Stimulated activated CD4-positive, alpha-beta T cell treated with anti-CD3 and anti-CD28 coated beads, Interleukin-4, amount 100 ng/mL, for 1 hour (primary cell): Measurements from ENCODE around the gene SLC39A13.
A peak's percentile ranks its signal among the peaks of the same experiment; 100 is the strongest.

Experiments
- DNase-seq: peaks from one replicate; pipeline ENCODE4 v3.0.0-alpha.2; 2020

Gene SLC39A13

DNA sequence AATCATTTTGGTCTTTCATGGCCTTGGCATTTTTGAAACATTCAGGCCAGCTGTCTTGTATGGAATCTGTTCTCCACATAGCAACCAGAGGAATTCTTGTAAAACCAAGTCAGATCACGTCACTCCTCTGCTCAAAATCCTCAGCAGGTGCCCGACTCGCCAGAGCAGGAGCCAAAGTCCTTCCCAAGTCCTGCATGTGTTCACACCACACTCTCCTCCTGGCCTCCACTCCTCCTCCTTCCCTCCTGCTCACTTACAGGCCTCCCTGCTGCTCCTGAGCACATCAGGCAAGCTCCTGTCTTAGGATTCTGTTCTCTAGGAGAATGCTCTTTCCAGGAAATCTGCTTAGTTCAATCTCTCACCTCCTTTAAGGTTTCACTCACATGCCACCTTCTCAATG is 24.8 kb downstream of the SLC39A13 start:
- no peak for DNase-seq

- DNase-seq = no peak
Observed at GRCh38 chr11:47434011-47434786, 25.8 kb downstream of the SLC39A13 start.

- no peak for DNase-seq
Observed at GRCh38 chr11:47435687-47436086, 27.3 kb downstream of the SLC39A13 start.

GRCh38 chr11:47436726-47437125 is 28.3 kb downstream of the SLC39A13 start:
- DNase-seq = no peak

GRCh38 chr11:47437218-47437745 is 28.9 kb downstream of the SLC39A13 start:
- no peak for DNase-seq

DNA sequence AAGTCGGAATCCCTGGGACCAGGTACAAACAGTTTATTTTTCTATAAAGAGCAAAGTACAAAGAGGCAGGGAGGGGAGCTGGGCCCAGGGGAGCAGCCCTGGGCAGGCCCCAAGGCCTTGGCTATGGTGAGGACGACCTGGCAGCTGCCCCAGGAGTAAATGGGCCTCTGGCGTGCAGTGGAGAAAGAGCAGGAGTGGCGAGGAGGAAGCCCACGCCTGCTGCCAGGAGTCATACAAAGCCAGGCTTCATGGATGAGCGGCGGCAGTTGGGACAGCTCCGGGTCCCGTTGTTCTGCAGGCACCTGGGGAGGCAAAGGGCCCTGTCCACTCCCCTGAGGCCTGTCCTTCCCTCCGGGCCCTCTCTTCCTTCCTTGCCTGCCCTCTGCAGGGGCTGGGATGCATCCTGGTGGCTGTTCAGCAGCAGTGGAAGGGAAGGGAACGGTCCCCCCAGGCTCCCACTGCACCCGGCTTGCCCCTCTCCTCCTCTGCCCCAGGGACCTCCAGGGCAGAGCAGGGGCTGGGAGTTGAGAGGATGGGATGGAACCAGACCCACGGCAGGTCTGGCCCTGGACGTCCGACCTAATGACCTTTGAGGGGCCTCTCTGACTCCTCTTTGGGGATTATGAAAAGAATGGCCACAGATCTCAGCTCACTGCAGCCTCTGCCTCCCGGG is 29.5 kb downstream of the SLC39A13 start:
- no peak for DNase-seq

GRCh38 chr11:47438721-47439120 is 30.3 kb downstream of the SLC39A13 start:
- no peak for DNase-seq

- no peak for DNase-seq
Observed at GRCh38 chr11:47440054-47440476, 31.7 kb downstream of the SLC39A13 start.

DNA sequence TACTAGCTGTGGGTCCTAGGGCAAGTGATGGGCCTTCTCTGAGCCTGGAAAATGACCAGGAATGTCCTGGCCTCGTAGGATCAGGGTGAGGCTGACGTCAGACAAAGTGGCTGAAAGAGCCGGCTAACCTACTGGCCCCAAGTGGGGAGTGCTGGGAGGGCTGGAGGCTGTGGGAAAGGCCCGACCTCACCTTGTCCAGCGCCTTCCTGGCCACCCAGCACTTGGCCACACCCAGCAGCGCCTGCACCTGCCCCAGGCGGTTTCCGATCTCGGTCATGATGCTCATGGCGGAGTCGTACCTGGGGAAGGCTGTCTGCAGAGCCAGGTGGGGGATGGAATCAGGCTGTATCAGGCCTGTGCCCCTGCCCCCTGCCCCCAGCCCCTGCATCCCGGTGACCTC is 33.0 kb downstream of the SLC39A13 start:
- DNase-seq = no peak

DNA sequence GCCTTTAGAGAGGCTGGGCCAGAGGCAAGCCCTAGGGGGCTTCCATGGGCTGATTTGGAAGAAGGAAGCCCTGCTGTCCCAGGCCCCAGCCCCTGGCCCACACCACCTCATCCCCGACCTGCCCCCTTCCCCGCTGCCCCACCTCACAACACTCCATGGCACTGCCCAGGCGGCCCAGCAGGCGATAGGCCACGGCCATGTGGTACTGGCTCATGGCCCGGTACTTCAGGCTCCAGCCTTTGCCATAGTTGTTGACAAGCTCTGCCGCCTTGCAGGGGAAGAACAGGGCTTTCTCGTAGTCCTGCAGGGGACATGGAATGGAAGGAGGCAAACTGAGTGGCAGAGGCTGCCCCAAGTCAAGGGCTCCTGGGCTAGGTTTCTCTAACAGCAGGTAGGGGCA is 34.1 kb downstream of the SLC39A13 start:
- no peak for DNase-seq

DNA sequence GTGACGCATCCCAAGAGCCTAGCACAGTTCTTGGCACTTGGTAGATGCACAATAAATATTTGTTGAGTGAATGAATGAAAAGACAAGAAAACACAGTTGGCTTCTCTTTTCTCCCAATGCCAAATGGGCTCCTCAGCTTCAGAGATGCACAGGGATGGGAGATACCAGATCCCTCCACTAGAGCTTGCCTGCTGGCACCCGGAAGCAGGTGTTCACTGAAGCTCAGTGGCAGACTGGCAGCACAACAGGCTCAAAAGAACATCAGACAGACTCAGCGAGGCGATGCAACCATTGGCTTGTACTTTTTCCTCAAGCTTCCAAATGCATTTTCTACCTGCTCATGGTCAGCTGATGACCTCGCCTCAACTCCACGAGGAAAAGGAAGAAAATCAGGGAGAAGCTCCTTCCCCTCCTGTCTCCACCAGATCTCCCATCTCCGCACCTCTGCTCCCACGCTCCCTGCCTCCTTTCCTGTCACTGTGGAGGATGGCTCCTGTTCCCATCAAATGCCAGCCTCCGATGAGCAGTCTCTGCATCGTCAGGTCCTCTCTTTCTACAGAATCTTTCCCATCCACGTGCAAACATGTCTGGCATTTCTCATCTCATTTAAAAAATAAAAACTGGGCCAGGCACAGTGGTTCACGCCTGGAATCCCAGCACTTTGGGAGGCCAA is 34.8 kb downstream of the SLC39A13 start:
- no peak for DNase-seq

- no peak for DNase-seq
Observed at GRCh38 chr11:47443817-47444216, 35.4 kb downstream of the SLC39A13 start.

GRCh38 chr11:47445840-47446239 is 37.5 kb downstream of the SLC39A13 start:
- no peak for DNase-seq

- DNase-seq = no peak
Observed at GRCh38 chr11:47446833-47447232, 38.4 kb downstream of the SLC39A13 start.

DNA sequence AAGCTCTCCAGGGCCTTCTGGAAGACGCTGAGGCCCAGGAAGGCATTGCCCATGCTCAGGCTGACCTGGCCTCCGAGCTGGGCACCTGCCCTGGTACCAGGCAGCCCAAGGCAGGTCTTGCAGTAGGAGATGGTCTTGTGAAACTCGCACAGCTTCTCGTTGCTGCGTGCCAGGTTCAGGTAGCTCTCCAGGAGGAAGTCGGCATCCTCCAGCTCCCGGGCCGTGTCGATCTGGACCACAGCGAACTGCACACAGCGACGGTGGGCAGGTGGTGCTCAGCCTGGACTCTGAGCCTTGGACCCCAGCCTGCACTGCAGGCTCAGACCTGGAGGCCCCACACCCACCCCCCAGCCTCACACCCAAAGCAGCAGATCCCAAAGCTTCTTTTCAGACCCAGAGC is 39.5 kb downstream of the SLC39A13 start:
- no peak for DNase-seq

DNA sequence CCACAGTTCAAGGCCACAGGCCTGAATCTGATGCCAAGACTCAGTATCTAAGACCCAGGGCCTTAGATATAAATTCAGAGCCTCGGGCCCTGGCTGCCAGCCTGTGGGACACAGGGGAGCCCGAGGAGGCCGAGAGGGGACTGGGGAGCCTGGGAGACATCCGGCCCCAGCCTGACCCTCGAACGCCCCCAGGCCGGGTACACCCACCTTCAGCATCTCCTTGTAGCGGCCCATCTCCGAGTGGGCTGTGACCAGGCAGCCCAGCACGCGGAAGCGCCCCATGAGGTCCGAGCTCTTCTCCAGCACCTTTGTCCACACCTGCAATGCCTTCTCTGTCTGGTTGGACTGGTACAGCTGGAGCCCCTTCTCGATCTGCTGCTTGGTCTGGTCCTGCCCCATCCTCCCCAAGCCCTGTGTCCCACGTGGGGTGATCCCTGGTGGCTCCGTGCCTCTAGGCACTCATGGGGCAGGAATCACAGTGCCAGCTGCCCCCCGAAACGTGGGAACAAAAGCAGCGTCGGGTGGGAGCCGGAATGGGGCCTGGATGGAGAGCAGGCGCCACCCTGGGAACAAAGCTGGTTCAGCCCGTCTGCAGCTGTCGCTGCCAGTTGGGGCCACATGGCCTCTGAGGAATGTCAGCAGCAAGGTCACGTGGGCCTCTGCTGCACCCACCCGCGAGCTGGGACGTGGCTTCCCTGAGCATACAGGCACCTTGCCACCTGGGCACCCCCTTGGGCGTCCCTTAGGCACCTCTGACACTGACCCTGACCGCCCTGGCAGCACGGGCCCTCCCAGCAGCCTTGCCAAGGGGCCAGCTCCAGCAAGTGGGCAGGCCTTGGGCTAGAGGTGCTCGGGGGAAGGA is 40.4 kb downstream of the SLC39A13 start, which contains the start of gene RAPSN:
RAPSN (minus strand) TSS at position 571 of the 862 bp plus-strand sequence; CDS start at position 399, 172 bp downstream.
- DNase-seq = no peak

- DNase-seq = no peak
Observed at GRCh38 chr11:47449541-47449940, 41.2 kb downstream of the SLC39A13 start.

- no peak for DNase-seq
Observed at GRCh38 chr11:47451436-47451835, 43.0 kb downstream of the SLC39A13 start.

DNA sequence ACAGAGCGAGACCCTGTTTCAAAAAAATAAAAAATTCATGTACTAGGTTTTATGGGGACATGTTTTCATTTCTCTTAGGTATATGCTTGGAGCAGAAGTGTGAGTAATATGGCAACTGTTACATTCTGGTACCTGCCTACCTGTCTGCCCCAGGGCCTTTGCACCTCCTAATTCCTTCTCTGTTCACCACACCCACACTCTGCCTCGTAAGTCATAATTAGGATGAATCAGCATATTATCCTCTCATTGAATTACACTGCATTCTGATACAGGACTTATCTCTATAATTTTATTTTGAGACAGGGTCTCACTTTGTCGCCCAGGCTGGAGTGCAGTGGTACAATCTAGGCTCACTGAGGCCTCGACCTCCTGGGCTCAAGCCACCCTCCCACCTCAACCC is 43.6 kb downstream of the SLC39A13 start:
- no peak for DNase-seq

DNA sequence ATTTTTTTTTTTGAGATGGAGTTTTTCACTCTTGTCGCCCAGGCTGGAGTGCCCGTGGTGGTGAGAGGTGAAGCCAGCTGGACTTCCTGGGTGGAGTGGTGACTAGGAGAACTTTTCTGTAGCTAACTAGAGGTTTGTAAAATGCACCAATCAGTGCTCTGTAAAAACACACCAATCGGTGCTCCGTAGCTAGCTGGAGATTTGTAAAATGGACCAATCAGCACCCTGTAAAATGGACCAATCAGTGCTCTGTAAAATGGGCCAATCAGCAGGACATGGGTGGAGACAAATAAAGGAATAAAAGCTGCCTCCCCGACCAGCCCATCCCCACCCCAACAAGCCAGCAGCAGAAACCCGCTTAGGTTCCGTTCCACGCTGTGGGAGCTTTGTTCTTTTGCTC is 45.0 kb downstream of the SLC39A13 start:
- DNase-seq = no peak

GRCh38 chr11:47454258-47454671 is 45.9 kb downstream of the SLC39A13 start:
- DNase-seq = peak; percentile 56

DNA sequence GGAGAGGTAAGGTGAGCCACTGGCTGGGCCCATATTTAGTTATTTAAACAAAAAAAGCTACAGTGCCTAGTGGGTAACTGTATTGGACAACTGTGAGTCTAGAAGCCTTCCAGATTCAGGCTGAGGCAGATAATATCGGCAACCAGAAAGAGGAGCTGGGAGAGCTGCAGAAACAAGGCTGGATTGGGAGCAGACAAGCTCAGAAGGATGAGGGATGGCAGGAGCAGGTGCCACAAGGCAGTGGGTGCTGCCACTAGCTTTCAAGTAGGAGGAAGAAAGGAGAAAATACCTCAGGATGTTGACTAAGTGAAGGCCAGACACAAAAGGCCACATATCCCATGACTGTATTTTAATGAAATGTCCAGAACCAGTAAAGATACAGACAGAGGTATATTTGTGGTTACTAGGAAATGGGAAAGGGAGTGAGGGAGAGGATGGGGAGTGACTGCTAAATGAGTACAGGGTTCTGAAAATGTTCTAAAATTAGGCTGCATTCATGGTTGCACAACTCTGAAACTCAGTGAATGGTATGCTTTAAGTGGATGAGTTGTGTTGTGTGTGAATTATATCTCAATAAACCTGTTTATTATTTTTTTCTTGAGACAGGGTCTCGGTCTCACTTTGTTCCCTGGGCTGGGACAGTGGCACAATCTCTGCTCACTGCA is 52.3 kb downstream of the SLC39A13 start:
- DNase-seq = no peak
